ENCODE data around the gene KHDC3L. TPM values are rescaled to one million over a fixed set of nuclear protein-coding genes. Genes with fewer than 3 reads are reported as not detected.
A peak's percentile ranks its signal among the peaks of the same experiment; 100 is the strongest.

The KHDC3L gene
- total and polyA plus RNA-seq, 3 experiments from 2014 or later: not detected

GRCh38 chr6:73363537-73363875 is 1.0 kb downstream of the KHDC3L start:
- Mint-ChIP-seq H3K27ac (peak overlapping the region in 1 of 8 donors; percentile 19), H3K4me3 (no peak overlapping the region), H3K4me1 (no peaks in the 10 kb centered on the region), H3K36me3 (no peaks in the 10 kb centered on the region), H3K9me3 (no peaks in the 10 kb centered on the region), H3K27me3 (peaks cover 0 to 6% of the 10 kb centered on the region in 2 donors)
- CTCF ChIA-PET: interaction anchor here (1.1 kb wide), 1 partner anchor 25 kb away, joined by 3 read pairs; no protein-coding TSS in a partner anchor
- no peak for DNase-seq
- Histone ChIP-seq H3K27me3 (ENCODE audit: insufficient read depth, low read length, poor library complexity, severe bottlenecking) (no peaks in the 10 kb centered on the region), H3K27ac (ENCODE audit: low read depth, low read length) (no peak overlapping the region), H3K4me1 (ENCODE audit: insufficient read depth, low read length) (no peaks in the 10 kb centered on the region), H3K36me3 (ENCODE audit: insufficient read depth, low read length) (no peaks in the 10 kb centered on the region), H3K9me3 (ENCODE audit: low read length) (no peaks in the 10 kb centered on the region), H3K4me3 (ENCODE audit: low read length) (no peak overlapping the region)
- POLR2A ChIA-PET: no interaction called here

DNA sequence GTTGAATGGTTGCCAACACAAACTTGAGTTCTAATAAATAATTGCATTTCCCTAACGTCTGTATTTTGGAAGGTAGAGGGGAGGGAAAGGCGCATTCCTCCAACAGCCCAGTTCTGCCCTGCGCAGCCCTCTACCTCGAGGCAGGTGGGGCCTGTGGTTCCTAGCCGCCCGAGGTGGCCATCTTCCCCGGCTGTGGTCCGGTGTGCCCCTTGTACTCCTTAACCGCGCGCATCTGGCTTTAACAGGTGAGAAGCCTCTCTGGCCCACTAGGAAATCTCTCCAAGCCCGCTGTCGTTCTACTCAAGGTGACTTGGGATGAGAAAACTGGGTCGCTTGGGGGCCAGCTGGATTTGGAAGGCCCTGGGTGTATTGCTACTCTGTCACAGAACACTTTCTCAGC is 1.7 kb downstream of the KHDC3L start:
- Histone ChIP-seq H3K36me3 (ENCODE audit: insufficient read depth, low read length) (no peaks in the 10 kb centered on the region), H3K4me3 (ENCODE audit: low read length) (no peak overlapping the region), H3K9me3 (ENCODE audit: low read length) (no peaks in the 10 kb centered on the region), H3K27ac (ENCODE audit: low read depth, low read length) (no peak overlapping the region), H3K4me1 (ENCODE audit: insufficient read depth, low read length) (no peaks in the 10 kb centered on the region), H3K27me3 (ENCODE audit: insufficient read depth, low read length, poor library complexity, severe bottlenecking) (no peaks in the 10 kb centered on the region)
- Mint-ChIP-seq H3K9me3 (no peaks in the 10 kb centered on the region), H3K27me3 (peaks cover 0 to 3% of the 10 kb centered on the region in 2 donors), H3K4me3 (no peak overlapping the region), H3K4me1 (no peaks in the 10 kb centered on the region), H3K36me3 (no peaks in the 10 kb centered on the region), H3K27ac (no peak overlapping the region)
- CTCF ChIA-PET: interaction anchor here (1.1 kb wide), 1 partner anchor 24 kb away, joined by 3 read pairs; no protein-coding TSS in a partner anchor
- DNase-seq: no peak
- POLR2A ChIA-PET: no interaction called here

DNA sequence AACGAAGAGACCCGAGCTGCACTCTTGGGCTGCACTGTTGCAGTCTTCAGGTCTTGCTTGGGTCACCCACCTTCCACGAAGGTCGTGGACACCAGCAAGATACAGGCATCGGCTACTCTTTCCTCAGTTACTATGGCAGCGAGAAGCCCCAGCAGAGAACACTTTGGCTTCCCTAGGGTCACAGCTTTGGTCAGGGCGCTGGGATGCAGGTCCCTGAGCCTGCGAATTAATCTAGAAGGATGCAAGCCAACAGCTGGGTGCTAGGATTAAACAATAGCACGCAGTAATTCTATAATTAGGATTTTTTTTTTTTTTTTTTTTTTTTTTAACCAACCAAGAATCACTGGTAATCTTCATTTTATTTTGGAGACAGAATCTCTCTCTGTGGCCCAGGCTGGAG is 2.1 kb downstream of the KHDC3L start:
- H3K27me3 Mint-ChIP-seq: peaks cover 0 to 3% of the 10 kb centered on the region in 2 donors
- H3K4me3 Mint-ChIP-seq: no peak overlapping the region
- H3K27ac Mint-ChIP-seq: no peak overlapping the region
- Histone ChIP-seq H3K27ac (ENCODE audit: low read depth, low read length) (no peak overlapping the region), H3K4me1 (ENCODE audit: insufficient read depth, low read length) (no peaks in the 10 kb centered on the region), H3K4me3 (ENCODE audit: low read length) (no peak overlapping the region), H3K36me3 (ENCODE audit: insufficient read depth, low read length) (no peaks in the 10 kb centered on the region), H3K27me3 (ENCODE audit: insufficient read depth, low read length, poor library complexity, severe bottlenecking) (no peaks in the 10 kb centered on the region), H3K9me3 (ENCODE audit: low read length) (no peaks in the 10 kb centered on the region)
- no peaks in the 10 kb centered on the region for H3K36me3 Mint-ChIP-seq
- H3K4me1 Mint-ChIP-seq: no peaks in the 10 kb centered on the region
- ChIA-PET POLR2A (no interaction called here), CTCF (interaction anchor here (1.0 kb wide), 1 partner anchor 24 kb away, joined by 3 read pairs; no protein-coding TSS in a partner anchor)
- no peak for DNase-seq
- no peaks in the 10 kb centered on the region for H3K9me3 Mint-ChIP-seq

DNA sequence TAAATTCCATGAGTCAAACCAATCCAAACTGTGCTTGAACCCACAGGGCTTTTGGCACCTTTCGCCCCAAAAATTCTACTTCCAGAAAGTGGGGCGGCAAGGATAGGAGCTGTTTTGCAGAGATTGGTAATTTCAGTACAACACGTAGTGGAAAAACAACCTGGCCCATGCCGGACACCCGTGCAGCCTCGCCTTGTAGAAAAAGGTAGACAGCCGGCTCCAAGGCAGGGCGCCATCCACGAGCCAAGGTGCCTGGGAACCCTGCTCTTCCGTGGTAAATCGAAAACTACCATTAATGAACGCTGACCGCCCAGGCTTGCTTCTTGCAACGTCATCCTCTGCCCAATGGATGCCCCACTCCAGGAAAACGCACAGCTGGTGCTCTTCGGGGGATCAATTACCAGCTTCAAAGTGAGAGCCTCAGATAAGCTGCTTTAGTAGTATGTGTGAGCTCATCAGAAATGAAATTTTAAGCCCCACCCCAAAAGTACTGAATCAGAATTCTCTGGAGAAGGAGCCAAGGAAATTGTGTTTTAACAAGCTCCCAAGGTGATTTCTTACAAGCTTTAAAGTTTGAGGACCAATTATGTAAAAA is 5.4 kb downstream of the KHDC3L start:
- Histone ChIP-seq H3K4me3 (ENCODE audit: low read length) (no peak overlapping the region), H3K9me3 (ENCODE audit: low read length) (no peaks in the 10 kb centered on the region), H3K27ac (ENCODE audit: low read depth, low read length) (no peak overlapping the region), H3K4me1 (ENCODE audit: insufficient read depth, low read length) (no peaks in the 10 kb centered on the region), H3K36me3 (ENCODE audit: insufficient read depth, low read length) (no peaks in the 10 kb centered on the region), H3K27me3 (ENCODE audit: insufficient read depth, low read length, poor library complexity, severe bottlenecking) (no peaks in the 10 kb centered on the region)
- POLR2A ChIA-PET: interaction anchor here (0.7 kb wide), 1 partner anchor 70 kb away, joined by 16 read pairs; no protein-coding TSS in a partner anchor
- H3K36me3 Mint-ChIP-seq: peaks cover 0 to under 1% (median 0%) of the 10 kb centered on the region in 3 donors
- no peaks in the 10 kb centered on the region for H3K4me1 Mint-ChIP-seq
- H3K4me3 Mint-ChIP-seq: no peak overlapping the region
- H3K27me3 Mint-ChIP-seq: peaks cover 1 to 3% of the 10 kb centered on the region in 2 donors
- peaks cover 0 to 6% (median 3%) of the 10 kb centered on the region in 5 donors for H3K9me3 Mint-ChIP-seq
- no peak for DNase-seq
- peak overlapping the region in 1 of 8 donors; percentile 24 for H3K27ac Mint-ChIP-seq
- CTCF ChIA-PET: interaction anchor here (2.0 kb wide), 1 partner anchor 10 kb away, joined by 5 read pairs; no protein-coding TSS in a partner anchor

DNA sequence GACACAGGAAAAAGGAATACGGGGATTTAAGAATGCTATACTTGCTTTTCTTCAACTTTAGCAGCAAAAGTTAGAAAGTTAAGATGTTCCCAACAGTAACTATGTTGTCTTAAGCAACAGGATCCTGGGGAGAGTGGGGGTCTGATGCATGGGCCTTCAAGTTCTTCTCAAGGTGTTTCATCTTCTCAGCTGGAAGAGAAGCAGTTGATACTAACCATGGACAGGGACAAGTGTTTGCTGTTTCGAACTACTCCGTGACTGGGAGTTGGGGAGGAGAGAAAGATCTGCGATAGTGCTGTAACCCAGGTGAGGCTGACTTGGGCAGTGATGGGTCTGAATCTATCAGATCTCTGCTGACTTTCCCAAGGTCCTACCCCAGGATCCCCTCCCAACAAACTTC is 6.2 kb downstream of the KHDC3L start:
- Mint-ChIP-seq H3K27ac (no peak overlapping the region), H3K9me3 (peaks cover 0 to 8% (median 3%) of the 10 kb centered on the region in 5 donors), H3K4me3 (no peak overlapping the region), H3K36me3 (peaks cover 0 to 3% (median 0%) of the 10 kb centered on the region in 3 donors), H3K27me3 (peaks cover 1 to 3% of the 10 kb centered on the region in 2 donors), H3K4me1 (no peaks in the 10 kb centered on the region)
- Histone ChIP-seq H3K27ac (ENCODE audit: low read depth, low read length) (no peak overlapping the region), H3K9me3 (ENCODE audit: low read length) (no peaks in the 10 kb centered on the region), H3K27me3 (ENCODE audit: insufficient read depth, low read length, poor library complexity, severe bottlenecking) (no peaks in the 10 kb centered on the region), H3K4me3 (ENCODE audit: low read length) (no peak overlapping the region), H3K36me3 (ENCODE audit: insufficient read depth, low read length) (no peaks in the 10 kb centered on the region), H3K4me1 (ENCODE audit: insufficient read depth, low read length) (no peaks in the 10 kb centered on the region)
- no peak for DNase-seq
- ChIA-PET POLR2A (no interaction called here), CTCF (no interaction called here)

- ChIA-PET CTCF (no interaction called here), POLR2A (no interaction called here)
- Histone ChIP-seq H3K27ac (ENCODE audit: low read depth, low read length) (no peak overlapping the region), H3K4me3 (ENCODE audit: low read length) (no peak overlapping the region), H3K27me3 (ENCODE audit: insufficient read depth, low read length, poor library complexity, severe bottlenecking) (no peaks in the 10 kb centered on the region), H3K4me1 (ENCODE audit: insufficient read depth, low read length) (no peaks in the 10 kb centered on the region), H3K9me3 (ENCODE audit: low read length) (no peaks in the 10 kb centered on the region), H3K36me3 (ENCODE audit: insufficient read depth, low read length) (no peaks in the 10 kb centered on the region)
- Mint-ChIP-seq H3K4me1 (no peaks in the 10 kb centered on the region), H3K27me3 (peaks cover 1 to 3% of the 10 kb centered on the region in 2 donors), H3K4me3 (no peak overlapping the region), H3K27ac (no peak overlapping the region), H3K9me3 (peaks cover 0 to 8% (median 3%) of the 10 kb centered on the region in 5 donors), H3K36me3 (peaks cover 0 to 3% (median 0%) of the 10 kb centered on the region in 3 donors)
- DNase-seq: no peak
These were observed 6.7 kb downstream of the KHDC3L start for GRCh38 chr6:73369157-73369556.

DNA sequence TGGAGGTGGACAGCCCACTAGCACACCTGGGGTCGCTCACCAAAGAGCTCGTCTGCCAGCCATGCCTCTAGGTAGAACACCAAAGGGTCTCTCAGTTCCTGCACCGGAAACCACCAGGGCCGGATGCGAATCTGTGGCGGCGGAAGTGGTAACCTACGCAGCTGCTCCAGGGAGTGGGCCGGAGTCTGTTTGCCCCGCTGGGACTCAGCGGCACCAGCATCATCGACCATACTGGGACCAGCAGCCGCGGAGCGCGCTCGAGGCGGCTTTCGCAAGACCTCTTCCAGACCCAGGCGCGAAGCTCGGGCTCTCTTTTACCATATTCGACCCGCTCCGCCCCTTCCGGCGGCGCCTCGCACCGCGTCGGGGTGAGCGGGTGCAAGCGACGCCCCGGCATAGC is 7.1 kb downstream of the KHDC3L start, which contains the start of gene OOEP:
OOEP (minus strand) TSS at position 335 of the 400 bp plus-strand sequence; CDS start at position 230, 105 bp downstream.
- Mint-ChIP-seq H3K27ac (no peak within 1 kb of the TSS), H3K27me3 (peaks cover 1 to 3% of the 10 kb centered on the region in 2 donors), H3K36me3 (peaks cover 0 to 3% (median 0%) of the 10 kb centered on the region in 3 donors), H3K9me3 (peaks cover 0 to 8% (median 3%) of the 10 kb centered on the region in 5 donors), H3K4me1 (no peaks in the 10 kb centered on the region), H3K4me3 (no peak within 1 kb of the TSS)
- no peak for DNase-seq
- Histone ChIP-seq H3K36me3 (ENCODE audit: insufficient read depth, low read length) (no peaks in the 10 kb centered on the region), H3K27me3 (ENCODE audit: insufficient read depth, low read length, poor library complexity, severe bottlenecking) (no peaks in the 10 kb centered on the region), H3K4me3 (ENCODE audit: low read length) (no peak within 1 kb of the TSS), H3K9me3 (ENCODE audit: low read length) (no peaks in the 10 kb centered on the region), H3K4me1 (ENCODE audit: insufficient read depth, low read length) (no peaks in the 10 kb centered on the region), H3K27ac (ENCODE audit: low read depth, low read length) (no peak within 1 kb of the TSS)
- ChIA-PET CTCF (no interaction called here), POLR2A (no interaction called here)

DNA sequence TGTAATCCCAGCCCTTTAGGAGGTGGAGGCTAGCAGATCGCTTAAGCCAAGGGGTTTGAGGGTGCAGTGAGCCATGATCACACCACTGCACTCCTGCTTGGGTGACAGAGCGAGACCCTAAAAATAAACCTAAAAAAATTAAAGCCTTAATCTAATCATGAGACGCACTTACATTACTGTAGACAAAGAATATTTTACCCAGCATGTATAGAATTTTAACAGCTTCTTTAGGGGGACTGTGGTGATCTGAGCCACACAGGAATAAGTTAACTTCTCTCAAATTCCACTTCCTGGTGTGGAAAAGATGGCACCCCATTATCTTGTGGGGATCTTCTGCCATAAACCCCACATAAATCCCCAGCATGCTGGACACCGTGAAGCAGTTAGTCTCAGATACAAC is 9.5 kb downstream of the KHDC3L start:
- Histone ChIP-seq H3K27ac (ENCODE audit: low read depth, low read length) (no peak overlapping the region), H3K36me3 (ENCODE audit: insufficient read depth, low read length) (no peaks in the 10 kb centered on the region), H3K27me3 (ENCODE audit: insufficient read depth, low read length, poor library complexity, severe bottlenecking) (no peaks in the 10 kb centered on the region), H3K4me3 (ENCODE audit: low read length) (no peak overlapping the region), H3K9me3 (ENCODE audit: low read length) (no peaks in the 10 kb centered on the region), H3K4me1 (ENCODE audit: insufficient read depth, low read length) (no peaks in the 10 kb centered on the region)
- POLR2A ChIA-PET: no interaction called here
- DNase-seq: no peak
- no peak overlapping the region for H3K27ac Mint-ChIP-seq
- peaks cover 0 to 3% (median 2%) of the 10 kb centered on the region in 3 donors for H3K36me3 Mint-ChIP-seq
- no peaks in the 10 kb centered on the region for H3K4me1 Mint-ChIP-seq
- peaks cover 0 to 8% (median 3%) of the 10 kb centered on the region in 5 donors for H3K9me3 Mint-ChIP-seq
- CTCF ChIA-PET: no interaction called here
- H3K4me3 Mint-ChIP-seq: no peak overlapping the region
- peaks cover 0 to 1% of the 10 kb centered on the region in 2 donors for H3K27me3 Mint-ChIP-seq
